NCI-H524 treated with DMSO at 0.1 percent for 48 hours (cell line): ENCODE measurements around the gene APOBEC2.
A peak's percentile ranks its signal among the peaks of the same experiment; 100 is the strongest.

ENCODE experiments used
- DNase-seq: peaks from one replicate; lab custom pipeline; 2025; lab: John Stamatoyannopoulos, UW

The APOBEC2 gene

DNA sequence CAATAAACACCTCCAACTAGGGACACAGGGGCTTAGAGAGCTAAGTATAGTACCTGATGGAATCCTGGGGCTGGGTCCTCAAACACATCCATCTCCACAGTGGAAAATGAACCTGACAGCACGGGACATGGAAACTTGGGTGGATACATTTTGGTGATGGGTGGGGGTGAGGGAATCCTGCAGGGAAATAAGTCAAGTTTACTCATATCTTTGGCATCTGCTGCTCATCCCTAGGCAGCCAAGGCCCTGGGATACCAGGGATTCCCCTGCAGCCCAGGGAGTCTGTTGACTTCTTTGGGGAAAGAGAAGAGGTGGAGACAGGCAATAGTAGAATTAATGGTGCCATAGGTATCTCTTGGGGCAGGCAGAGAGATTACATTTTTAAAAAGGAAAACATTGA lies 6.6 kb downstream of the APOBEC2 start:
- no peak for DNase-seq

- DNase-seq, result no peak
These were observed 8.3 kb downstream of the APOBEC2 start for GRCh38 chr6:41061196-41061726.

DNA sequence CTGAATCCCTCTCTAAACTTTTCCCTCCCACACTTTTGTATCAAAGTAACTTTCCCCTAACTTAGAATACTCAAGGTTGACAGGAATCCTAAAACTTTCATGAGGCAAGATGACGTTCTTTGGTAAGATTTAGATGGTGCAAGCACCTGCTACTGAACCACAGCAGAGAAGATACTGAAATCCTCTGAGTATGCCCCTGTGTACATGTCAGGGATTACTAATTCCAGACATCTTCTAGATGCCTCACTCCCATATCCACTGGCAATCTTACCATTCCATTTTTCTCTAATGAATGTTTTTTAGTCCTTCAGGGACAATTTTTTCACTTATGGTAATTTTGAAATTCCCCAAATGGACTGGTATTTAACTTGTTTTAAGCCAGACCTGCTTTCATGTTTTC lies 9.1 kb downstream of the APOBEC2 start:
- DNase-seq, result no peak

DNA sequence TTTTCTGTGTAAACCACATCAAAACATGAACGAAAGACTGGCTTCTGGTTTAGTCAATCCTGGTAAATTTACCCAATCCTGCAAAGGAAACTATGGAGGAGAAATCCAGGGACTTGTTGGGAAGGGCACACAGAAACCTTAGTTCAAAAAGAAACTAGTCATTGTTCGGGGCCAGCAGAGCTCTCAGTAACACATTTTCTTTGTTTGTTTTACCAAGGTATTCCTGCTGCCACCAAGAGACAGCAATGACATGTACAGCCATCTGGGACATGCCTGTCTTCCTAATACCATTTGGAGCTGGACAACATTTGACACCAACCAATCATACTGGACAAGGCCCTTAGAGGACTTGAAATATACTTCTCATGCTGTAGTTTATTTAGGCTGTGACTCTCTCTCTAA lies 10.9 kb downstream of the APOBEC2 start:
- DNase-seq, result no peak

DNA sequence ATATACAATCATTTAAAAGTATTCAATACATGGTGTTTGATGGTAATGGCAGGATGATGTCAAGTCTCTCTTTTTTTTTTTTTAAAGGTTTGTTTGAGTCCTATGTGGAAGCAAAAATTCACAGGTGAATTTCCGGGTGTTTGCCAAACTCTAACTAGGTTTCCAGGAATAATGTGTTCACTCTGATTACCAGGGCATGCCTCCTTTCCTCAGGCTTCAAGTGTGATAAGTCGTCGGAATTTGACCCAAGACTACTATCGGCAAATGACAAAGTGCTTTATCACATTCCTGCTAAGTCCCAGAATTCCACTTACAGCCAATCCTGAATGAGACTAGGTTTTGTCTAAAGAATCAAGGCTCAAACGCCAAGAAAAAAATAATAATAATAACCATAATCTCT lies 11.8 kb downstream of the APOBEC2 start:
- DNase-seq, result no peak

DNA sequence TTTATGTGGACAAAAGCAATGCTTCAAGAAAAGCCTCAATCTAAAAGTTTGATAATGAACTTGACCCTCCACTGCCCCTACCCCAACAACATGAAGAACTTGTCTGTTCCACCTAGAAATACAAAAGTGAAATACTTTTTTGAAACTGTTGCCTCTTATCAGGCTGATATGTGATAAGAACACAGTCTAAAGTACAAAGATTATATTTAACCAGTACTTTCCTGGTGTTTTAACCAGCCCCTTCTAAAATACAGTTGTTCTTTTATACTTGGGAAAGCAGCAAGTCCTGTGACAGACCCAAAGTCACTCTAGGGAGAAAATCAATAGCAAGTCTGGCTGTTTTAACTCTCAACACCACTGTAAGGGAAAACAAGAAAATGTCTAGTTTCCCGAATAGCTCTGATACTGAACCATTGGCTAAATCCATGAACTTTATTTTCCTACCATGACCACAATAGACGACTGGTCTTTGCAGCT lies 12.6 kb downstream of the APOBEC2 start:
- DNase-seq, result no peak

- DNase-seq, result no peak
These were observed 13.9 kb downstream of the APOBEC2 start for GRCh38 chr6:41066867-41067304.

GRCh38 chr6:41071501-41071922 lies 18.5 kb downstream of the APOBEC2 start:
- DNase-seq, result no peak

GRCh38 chr6:41071923-41072835 lies 19.2 kb downstream of the APOBEC2 start, which contains the start of gene OARD1:
TSS of gene OARD1 (minus strand) at chr6:41072356. CDS start at chr6:41071634, 722 bp downstream.
- DNase-seq, result peak; percentile 96

DNA sequence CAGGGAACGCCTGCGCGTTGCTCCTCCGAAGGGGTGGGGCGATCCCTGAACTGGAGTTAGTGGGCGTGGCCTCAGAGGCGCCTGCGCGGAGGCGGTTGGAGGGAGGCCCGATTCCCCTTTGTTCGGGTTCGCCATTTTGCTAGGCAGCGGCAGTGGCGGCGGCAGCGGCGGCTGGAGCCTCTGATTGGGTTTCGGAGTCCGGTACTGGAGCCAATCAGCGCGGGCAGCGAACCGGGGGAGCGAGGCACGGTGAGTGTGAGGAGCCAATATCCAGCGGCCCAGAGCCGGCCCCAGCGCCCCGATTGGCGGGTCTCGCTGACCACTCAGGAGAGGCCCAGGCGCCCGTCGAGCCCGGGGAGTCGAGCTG lies 19.8 kb downstream of the APOBEC2 start, which contains the start of gene NFYA:
Gene NFYA, plus strand, starts transcription at position 139 of the 367 bp plus-strand sequence. CDS start 6,116 bp downstream, outside the sequence.
- no peak for DNase-seq

DNA sequence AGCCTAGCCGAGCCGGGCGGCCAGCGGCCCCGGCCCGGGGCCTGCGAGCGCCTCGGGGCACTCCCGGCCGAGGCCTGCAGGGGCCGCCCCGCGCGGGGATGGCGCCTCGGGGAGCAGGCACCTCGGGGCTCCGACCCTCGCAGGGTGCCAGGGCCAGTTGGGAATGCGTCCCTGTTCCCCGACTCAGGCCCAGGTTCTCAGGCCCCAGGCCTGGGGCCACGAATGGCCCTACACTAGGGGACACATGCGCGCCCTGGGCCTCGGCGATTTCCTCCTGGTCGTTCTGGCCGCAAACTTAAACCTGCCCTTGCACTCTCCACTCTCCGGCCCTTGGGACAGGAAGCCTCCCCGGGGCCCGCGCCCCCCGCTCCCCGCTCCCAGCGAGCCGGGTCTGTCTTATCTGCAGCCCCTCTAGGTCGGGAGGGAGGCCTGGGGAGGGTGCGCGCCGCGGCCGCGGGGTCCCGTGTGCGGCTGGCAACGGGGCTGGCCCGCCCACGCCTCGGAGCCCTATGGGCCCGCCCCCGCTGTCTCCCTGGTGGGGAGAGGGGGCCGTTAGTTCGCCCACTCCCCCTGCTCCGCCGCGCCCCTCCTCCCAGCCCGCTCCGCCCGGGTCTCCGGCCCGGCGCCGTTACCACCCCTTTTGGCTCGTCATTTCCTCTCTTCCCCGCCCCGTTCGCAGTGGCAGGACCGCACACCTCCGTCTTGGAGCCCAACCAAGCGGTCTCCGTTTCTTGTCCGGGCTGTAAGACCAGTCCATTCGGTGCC lies 20.4 kb downstream of the APOBEC2 start:
- peak; percentile 15 for DNase-seq

GRCh38 chr6:41073968-41074691 lies 21.1 kb downstream of the APOBEC2 start:
- no peak for DNase-seq

DNA sequence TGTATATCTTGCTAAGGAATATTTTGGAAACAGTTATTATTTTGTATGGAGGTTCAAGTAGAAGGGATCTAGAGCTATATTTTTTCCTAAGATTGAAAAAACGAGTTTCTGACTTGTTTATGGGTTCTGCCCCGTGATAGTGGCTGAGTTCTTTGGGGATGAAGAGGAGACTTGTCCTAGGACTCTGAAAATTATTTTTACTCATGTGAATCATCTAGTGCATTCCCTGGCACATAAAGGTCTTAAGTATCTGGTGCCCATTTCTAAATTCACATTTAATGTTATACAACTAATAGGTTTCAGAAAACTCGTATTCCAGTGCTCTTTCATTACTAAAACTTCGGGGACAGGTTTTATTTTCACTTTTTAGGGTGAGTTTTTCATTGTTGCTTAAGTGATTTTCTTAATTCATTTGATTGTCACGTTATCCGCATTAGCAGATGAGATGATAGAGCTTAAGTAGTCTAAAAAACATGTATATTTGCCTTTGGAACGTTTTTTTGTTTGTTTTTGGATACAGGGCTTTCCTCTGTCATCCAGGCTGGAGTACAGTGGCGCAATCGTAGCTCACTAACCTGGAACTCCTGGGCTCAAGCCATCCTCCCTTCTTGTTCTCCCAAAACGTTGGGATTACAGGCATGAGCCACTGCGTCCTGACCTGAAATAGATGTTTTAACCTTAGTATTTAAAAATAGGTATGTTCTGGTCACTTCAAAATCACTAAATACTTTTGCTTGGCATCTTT lies 21.9 kb downstream of the APOBEC2 start:
- DNase-seq, result no peak

DNA sequence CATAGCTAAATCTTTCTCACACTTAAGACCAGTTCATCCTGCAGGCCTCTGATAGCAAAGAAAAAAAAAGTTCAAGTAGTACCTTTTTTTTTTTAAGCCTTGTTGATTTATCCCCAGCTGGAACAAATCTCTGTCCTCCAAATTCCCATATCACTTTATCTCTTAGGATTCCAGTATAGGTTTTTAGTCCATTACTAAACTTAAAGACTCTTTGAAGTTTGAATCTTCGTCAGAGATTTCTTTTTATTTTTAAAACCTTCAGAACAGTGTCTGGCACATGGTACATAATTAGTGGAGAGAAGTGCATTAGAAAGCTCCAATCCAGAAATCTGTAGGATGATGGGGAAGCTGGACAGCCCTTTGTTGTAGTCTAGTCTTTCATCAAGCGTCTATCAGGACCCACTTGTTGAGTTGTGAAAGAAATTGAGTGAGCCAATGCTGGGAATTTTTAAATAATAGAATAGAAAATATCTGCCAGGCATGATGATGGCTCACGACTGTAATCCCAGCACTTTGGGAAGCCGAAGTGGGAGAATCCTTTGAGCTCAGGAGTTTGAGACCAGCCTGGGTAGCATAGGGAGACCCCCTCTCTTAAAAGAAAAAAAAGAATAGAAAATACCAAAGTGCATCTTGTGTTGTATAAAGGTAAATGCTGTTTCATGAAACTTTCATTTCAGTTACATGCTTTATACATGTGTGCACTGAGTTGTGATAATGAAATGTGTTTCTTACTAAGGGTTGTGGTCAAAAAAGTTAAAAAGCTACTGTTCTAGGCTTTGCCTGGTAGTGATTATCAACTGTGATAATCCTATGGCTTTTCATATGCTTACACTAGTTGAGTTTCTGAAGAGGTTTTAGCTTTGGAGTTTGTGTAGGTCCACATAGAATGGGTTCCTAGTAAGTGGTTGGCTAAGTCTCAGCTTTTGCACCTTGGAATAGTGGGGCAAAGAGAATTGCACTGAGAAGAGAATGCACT lies 22.9 kb downstream of the APOBEC2 start:
- no peak for DNase-seq

DNA sequence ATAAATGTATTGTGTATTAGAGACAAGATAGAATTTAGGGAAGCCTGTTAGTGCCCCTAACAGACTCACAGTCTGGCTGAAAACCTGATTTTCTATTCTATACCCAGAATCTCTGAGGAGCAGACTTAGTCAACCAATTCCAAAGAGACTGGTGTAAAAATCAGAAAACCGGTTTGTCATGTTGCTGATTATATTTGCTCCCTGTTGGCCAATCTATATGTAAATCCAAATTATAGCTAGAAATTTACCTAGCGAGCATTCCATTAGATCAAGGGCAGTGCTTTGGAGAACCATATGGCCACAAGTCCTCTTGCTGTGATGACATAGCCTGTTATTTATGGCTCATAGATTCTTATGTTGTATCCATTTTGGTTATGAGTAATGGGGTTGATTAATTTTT lies 24.5 kb downstream of the APOBEC2 start:
- no peak for DNase-seq

DNA sequence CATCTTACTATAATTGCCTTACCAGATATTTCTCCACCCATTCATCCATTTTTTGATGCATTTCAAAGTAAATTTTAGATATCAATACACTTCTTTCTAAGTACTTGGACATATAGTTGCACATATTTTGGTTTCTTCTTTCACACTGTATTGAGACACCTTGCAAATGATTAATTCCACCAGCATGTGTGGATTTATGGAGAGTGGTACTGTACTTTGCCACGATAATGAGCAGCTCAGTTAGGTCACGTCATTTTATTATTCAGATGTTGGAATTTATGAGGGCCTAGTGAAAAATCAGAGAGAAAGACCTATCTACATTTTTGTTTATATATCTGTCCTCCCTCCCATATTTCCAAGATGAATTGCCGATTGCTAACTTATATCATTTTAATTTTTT lies 25.1 kb downstream of the APOBEC2 start:
- DNase-seq, result no peak

DNA sequence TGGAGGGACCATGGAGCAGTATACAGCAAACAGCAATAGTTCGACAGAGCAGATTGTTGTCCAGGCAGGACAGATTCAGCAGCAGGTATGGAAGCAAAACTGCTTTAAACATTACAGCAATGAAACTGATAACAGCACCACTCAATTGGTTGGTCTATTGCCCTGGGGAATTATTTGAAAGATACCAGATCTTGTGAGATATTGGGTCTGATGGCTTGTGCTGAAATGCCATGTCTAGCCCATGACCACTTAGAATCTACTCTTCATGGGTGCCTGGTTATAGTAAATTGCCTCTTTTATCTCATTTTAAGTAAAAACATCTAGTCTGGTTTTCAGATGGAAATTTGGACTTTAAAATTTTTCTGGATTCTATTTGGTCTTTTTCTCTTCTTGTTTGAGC lies 26.1 kb downstream of the APOBEC2 start:
- no peak for DNase-seq

- DNase-seq, result no peak
These were observed 27.6 kb downstream of the APOBEC2 start for GRCh38 chr6:41080621-41081020.

DNA sequence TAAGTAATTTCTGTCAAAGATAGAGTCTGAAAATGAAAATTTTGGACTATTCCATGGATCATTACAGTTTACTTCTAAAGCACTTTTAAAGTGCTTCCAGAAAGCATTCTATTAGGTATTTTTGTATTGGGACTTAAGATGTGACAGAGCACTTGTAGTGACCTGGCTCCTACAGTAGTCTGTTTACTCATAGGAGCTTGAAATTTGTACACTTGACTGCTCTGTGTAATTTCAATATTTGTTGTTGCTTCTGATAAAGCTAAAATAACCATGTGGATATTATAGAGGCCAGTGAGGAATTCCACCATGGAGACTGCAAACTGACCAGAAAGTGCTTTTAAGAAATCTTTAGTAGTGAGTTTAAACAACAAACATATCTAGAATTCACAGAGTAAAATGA lies 30.1 kb downstream of the APOBEC2 start:
- DNase-seq, result no peak

- DNase-seq, result no peak
These were observed 32.2 kb downstream of the APOBEC2 start for GRCh38 chr6:41085182-41085581.
